GM12878 (cell line): ENCODE data around the gene OR6B2. TPM values are rescaled to one million over a fixed set of nuclear protein-coding genes. Genes with fewer than 3 reads are reported as not detected.

ENCODE experiments used
- ATAC-seq: fragments of 200-7000 bp; cut with Tn5 transposase; 3 replicates; pipeline ENCODE4 v1.9.1; 2020; ENCODE audit warnings: mild to moderate bottlenecking, moderate library complexity
- BruUV-seq: library from RNA; stranded (reverse); fragments of 400-500 nt; replicated peaks from 2 replicates; lab custom pipeline; 2021; lab: Mats Ljungman, UMichigan
- CTCF ChIA-PET: fragments of 300-600 bp; sonication (Branson Sonifier 250); formaldehyde crosslinking; extraction: SDS; loops from one replicate; lab custom pipeline; 2021; ENCODE audit warnings: inconsistent platforms; lab: Yijun Ruan, JAX
- POLR2A ChIA-PET: fragments of 350-600 bp; formaldehyde crosslinking; extraction: SDS; loops from one replicate; lab custom pipeline; 2021; ENCODE audit warnings: inconsistent platforms; lab: Charles Lee
- RAD21 ChIA-PET: fragments of 300-600 bp; sonication (Branson Sonifier 250); formaldehyde crosslinking; loops from one replicate; lab custom pipeline; 2023; ENCODE audit warnings: antibody characterized with exemption; ENCODE audit not compliant: unreplicated experiment; lab: Charles Lee
- SMC1A ChIA-PET: fragments of 300-600 bp; sonication (Branson Sonifier 250); formaldehyde crosslinking; loops from one replicate; lab custom pipeline; 2023; ENCODE audit not compliant: unreplicated experiment, uncharacterized antibody; lab: Charles Lee
- DNase-seq: peaks from one replicate; pipeline ENCODE4 v3.0.0-alpha.2; 2011; ENCODE audit warnings: low read depth, low spot score
- FAIRE-seq: peaks from 3 replicates; lab custom pipeline; 2011; peaks lifted over from hg19 to GRCh38; lab: Jason Lieb, UNC
- H2AFZ ChIP-seq: 2 replicates; pipeline ENCODE4 v1.6.0; 2011; ENCODE audit warnings: low read depth, low read length, control low read depth; ENCODE audit not compliant: control insufficient read depth
- H3K27ac ChIP-seq: 2 replicates; pipeline ENCODE4 v1.5.1; 2011; ENCODE audit warnings: control low read depth; ENCODE audit not compliant: control insufficient read depth, insufficient read depth
- H3K27me3 ChIP-seq, 2 experiments: replicated peaks in 1 of 2; 2 replicates each; pipeline versions ENCODE4 v1.6.0 to v1.6.1; 2011; ENCODE audit warnings: low read length in 1 of 2; ENCODE audit not compliant: control insufficient read depth in 2 of 2, insufficient read depth in 2 of 2
- H3K36me3 ChIP-seq, 2 experiments: 2 replicates each; pipeline ENCODE4 v1.5.1; 2011; ENCODE audit warnings: low read length in 1 of 2; ENCODE audit not compliant: control insufficient read depth in 2 of 2, insufficient read depth in 2 of 2
- H3K4me1 ChIP-seq: 2 replicates; pipeline ENCODE4 v1.6.1; 2011; ENCODE audit warnings: mild to moderate bottlenecking, low read length, moderate library complexity, mixed read lengths; ENCODE audit not compliant: control insufficient read depth, insufficient read depth
- H3K4me2 ChIP-seq: 2 replicates; pipeline ENCODE4 v1.6.0; 2011; ENCODE audit warnings: control low read depth; ENCODE audit not compliant: control insufficient read depth, insufficient read depth
- H3K4me3 ChIP-seq: fragments of 200-600 bp; sonication (generic); 2 replicates; pipeline ENCODE4 v1.5.1; 2016
- H3K79me2 ChIP-seq: 2 replicates; pipeline ENCODE4 v1.6.0; 2011; ENCODE audit warnings: low read length; ENCODE audit not compliant: control insufficient read depth, insufficient read depth
- H3K9ac ChIP-seq: 2 replicates; pipeline ENCODE4 v1.8.0; 2011; ENCODE audit warnings: low read length, control low read depth, mixed read lengths; ENCODE audit not compliant: control insufficient read depth, insufficient read depth
- H3K9me3 ChIP-seq: replicated peaks from 3 replicates; pipeline ENCODE4 v1.5.1; 2011; ENCODE audit warnings: mild to moderate bottlenecking, low read length; ENCODE audit not compliant: control insufficient read depth, insufficient read depth
- H4K20me1 ChIP-seq: 2 replicates; pipeline ENCODE4 v1.6.0; 2011; ENCODE audit not compliant: control insufficient read depth, insufficient read depth
- ATF2 ChIP-seq: IDR thresholded peaks from 2 replicates; pipeline ENCODE4 v1.6.1; 2012; ENCODE audit warnings: low read length, inconsistent platforms
- CEBPB ChIP-seq, 2 experiments: fragments of 150-350 bp in 1 of 2; IDR thresholded peaks; 2 replicates each; pipeline ENCODE4 v1.6.1; 2012 to 2014; ENCODE audit warnings: low read depth in 2 of 2, low read length in 2 of 2, borderline replicate concordance in 1 of 2, inconsistent platforms in 1 of 2
- POU2F2 ChIP-seq: IDR thresholded peaks from 3 replicates; pipeline ENCODE4 v1.6.1; 2011; ENCODE audit warnings: low read depth, mild to moderate bottlenecking, low read length, borderline replicate concordance
- SKIL ChIP-seq: fragments of 450-650 bp; IDR thresholded peaks from 2 replicates; pipeline ENCODE4 v1.6.1; 2017; ENCODE audit warnings: mild to moderate bottlenecking, low read depth, inconsistent platforms; ENCODE audit not compliant: poor library complexity, severe bottlenecking
- SPI1 ChIP-seq: IDR thresholded peaks from 2 replicates; pipeline ENCODE4 v1.6.1; 2011; ENCODE audit warnings: low read depth, mild to moderate bottlenecking, low read length, moderate library complexity, borderline replicate concordance; ENCODE audit not compliant: insufficient read depth
- TCF7 ChIP-seq: IDR thresholded peaks from 2 replicates; pipeline ENCODE4 v1.6.1; 2014; ENCODE audit warnings: antibody characterized with exemption, borderline replicate concordance
- ZNF217 ChIP-seq: fragments of 450-650 bp; IDR thresholded peaks from 2 replicates; pipeline ENCODE4 v1.6.1; 2017; ENCODE audit warnings: antibody characterized with exemption, mild to moderate bottlenecking
- WGBS: methylation state at CpG from one replicate; pipeline ENCODE4 v1.1.6; 2016; ENCODE audit warnings: low lambda C conversion rate; ENCODE audit not compliant: insufficient replicate concordance, insufficient coverage; ENCODE audit errors: missing lambda C conversion rate; 5-methylcytosine and 5-hydroxymethylcytosine counted together
- in situ Hi-C: fragments of 300-500 bp; cut with MboI; formaldehyde crosslinking; loops from 9 replicates; pipeline ENCODE4 v1.14.3; 2018; ENCODE audit warnings: mixed read lengths
- intact Hi-C: fragments of 100-400 bp; cut with micrococcal nuclease; formaldehyde crosslinking; loops from one replicate; pipeline ENCODE4 v1.14.2; 2022; ENCODE audit not compliant: unreplicated experiment
- polyA plus RNA-seq, 11 experiments: library from polyadenylated mRNA; depleted of rRNA in 4 of 11; unstranded in 6 of 11; stranded (reverse) in 5 of 11; fragments of >200 nt; fragmentation: Nextera tagmentation in 4 of 11; fragmentation: Illumina TruSeq in 1 of 11; extraction: Ambion mirVana in 4 of 11; extraction: Trizol in 1 of 11; gene quantifications; 1 replicate in 1 of 11; 2 replicates in 10 of 11; pipeline versions ENCODE4 v1.2.1 to v1.2.3, GENCODE V29; 2011 to 2016; ENCODE audit warnings: inconsistent platforms in 2 of 11, missing spikeins in 2 of 11, low read depth in 1 of 11
- total RNA-seq, 4 experiments: library from RNA; depleted of rRNA in 3 of 4; stranded (reverse); fragments of >200 nt in 3 of 4; fragmentation: Illumina TruSeq in 1 of 4; extraction: Trizol in 1 of 4; gene quantifications; 2 replicates each; pipeline versions ENCODE4 v1.2.1 to v1.2.3, GENCODE V29; 2013 to 2021

OR6B2 gene
- total and polyA plus RNA-seq, 10 of the 15 experiments (the other 5 are each of a cell fraction or from before 2014, with no cell fraction given), result not detected

GRCh38 chr2:240018071-240018750 lies 12.0 kb downstream of the OR6B2 start:
- H3K27ac ChIP-seq, result no peak overlapping the region
- H3K4me3 ChIP-seq, result no peak overlapping the region
- CTCF ChIA-PET, result no interaction called here
- SMC1A ChIA-PET, result no interaction called here
- BruUV-seq, result no TSS peak
- 97% methylated on average over 11 of the region's 11 CpGs for WGBS
- RAD21 ChIA-PET, result no interaction called here
- H3K27me3 ChIP-seq, result no peaks in the 10 kb centered on the region
- H2AFZ ChIP-seq, result no peak overlapping the region
- FAIRE-seq (no peak), ATAC-seq (no peak), DNase-seq (no peak)
- H3K36me3 ChIP-seq, result peaks cover 20 to 39% of the 10 kb centered on the region in 2 experiments
- in situ Hi-C loops, result no loop called here
- no peaks in the 10 kb centered on the region for H3K9me3 ChIP-seq
- peaks cover 17% of the 10 kb centered on the region for H3K79me2 ChIP-seq
- peaks cover 4% of the 10 kb centered on the region; the same call in 1 of the 2 replicates for H4K20me1 ChIP-seq
- H3K9ac ChIP-seq, result no peak overlapping the region
- no peak overlapping the region for H3K4me2 ChIP-seq
- intact Hi-C loops, result no loop called here
- POLR2A ChIA-PET, result no interaction called here
- no peaks in the 10 kb centered on the region for H3K4me1 ChIP-seq
- TF ChIP-seq POU2F2, result no peak
- TF ChIP-seq SKIL, result no peak
- TF ChIP-seq SPI1, result no peak
- TF ChIP-seq ZNF217, result no peak
- no peak for TF ChIP-seq CEBPB (IDR thresholded peaks at IDR 0.05; ENCODE audit: borderline replicate concordance in 1 of 2, low read depth in 2 of 2, low read length in 2 of 2)
- TF ChIP-seq TCF7, result no peak
- no peak for TF ChIP-seq ATF2
- TF ChIP-seq, all 136 proteins: peak for 0
